ENCODE results near the gene ZNF687.

GRCh38 chr1:151311589-151312331, 29.7 kb downstream of the ZNF687 start:
- no peak for TF ChIP-seq CTCF (IDR thresholded peaks at IDR 0.05)
- no peak for TF ChIP-seq MAX (CRISPR knock-in tag; IDR thresholded peaks at IDR 0.05)
- no peak for TF ChIP-seq TCF7 (CRISPR knock-in tag; IDR thresholded peaks at IDR 0.05; ENCODE audit: low read depth)
- no peak for TF ChIP-seq NFE2L1 (CRISPR knock-in tag; IDR thresholded peaks at IDR 0.05)
